Measurements from ENCODE around the gene MUC13. TPM values are rescaled to one million over a fixed set of nuclear protein-coding genes. Genes with fewer than 3 reads are reported as not detected.

MUC13 gene
- polyA plus RNA-seq, 1 donor from 2014 or later = not detected

GRCh38 chr3:124976383-124976782, 41.8 kb upstream of the MUC13 start:
- no peaks in the 10 kb centered on the region for H3K27me3 ChIP-seq (ENCODE audit: insufficient read depth, low read depth, low read length)
- no peaks in the 10 kb centered on the region for H3K79me2 ChIP-seq (replicated peaks; ENCODE audit: insufficient read depth, low read length)
- H3K9ac ChIP-seq (ENCODE audit: low read length) = no peak overlapping the region
- no peaks in the 10 kb centered on the region for H4K20me1 ChIP-seq (ENCODE audit: insufficient read depth)
- no peaks in the 10 kb centered on the region for H3K36me3 ChIP-seq (ENCODE audit: insufficient read depth, low read length)
- H3K9me3 ChIP-seq (ENCODE audit: low read length) = no peaks in the 10 kb centered on the region
- H3K4me3 ChIP-seq (ENCODE audit: low read length) = no peak overlapping the region
- no peaks in the 10 kb centered on the region for H3K9me2 ChIP-seq (ENCODE audit: insufficient read depth, low read length)
- H2AFZ ChIP-seq (ENCODE audit: low read depth, low read length) = no peak overlapping the region
- no peak overlapping the region for H3K4me2 ChIP-seq (ENCODE audit: low read length)
- H3K27ac ChIP-seq (ENCODE audit: low read length) = no peak overlapping the region
- TF ChIP-seq RAD21 (conservative IDR thresholded peaks at IDR 0.05) (no peak), EP300 (conservative IDR thresholded peaks at IDR 0.05; ENCODE audit: poor library complexity, severe bottlenecking) (no peak), POLR2AphosphoS5 (IDR thresholded peaks at IDR 0.05) (no peak), EZH2 (IDR thresholded peaks at IDR 0.05; ENCODE audit: borderline replicate concordance, insufficient read depth, low read length, poor library complexity, severe bottlenecking) (no peak), MXI1 (conservative IDR thresholded peaks at IDR 0.05; ENCODE audit: poor library complexity, severe bottlenecking) (no peak), REST (IDR thresholded peaks at IDR 0.05; ENCODE audit: borderline replicate concordance) (no peak), SMC3 (conservative IDR thresholded peaks at IDR 0.05; ENCODE audit: poor library complexity) (no peak), TAF1 (IDR thresholded peaks at IDR 0.05; ENCODE audit: low read depth) (no peak)
- TF ChIP-seq, protein P1, sequence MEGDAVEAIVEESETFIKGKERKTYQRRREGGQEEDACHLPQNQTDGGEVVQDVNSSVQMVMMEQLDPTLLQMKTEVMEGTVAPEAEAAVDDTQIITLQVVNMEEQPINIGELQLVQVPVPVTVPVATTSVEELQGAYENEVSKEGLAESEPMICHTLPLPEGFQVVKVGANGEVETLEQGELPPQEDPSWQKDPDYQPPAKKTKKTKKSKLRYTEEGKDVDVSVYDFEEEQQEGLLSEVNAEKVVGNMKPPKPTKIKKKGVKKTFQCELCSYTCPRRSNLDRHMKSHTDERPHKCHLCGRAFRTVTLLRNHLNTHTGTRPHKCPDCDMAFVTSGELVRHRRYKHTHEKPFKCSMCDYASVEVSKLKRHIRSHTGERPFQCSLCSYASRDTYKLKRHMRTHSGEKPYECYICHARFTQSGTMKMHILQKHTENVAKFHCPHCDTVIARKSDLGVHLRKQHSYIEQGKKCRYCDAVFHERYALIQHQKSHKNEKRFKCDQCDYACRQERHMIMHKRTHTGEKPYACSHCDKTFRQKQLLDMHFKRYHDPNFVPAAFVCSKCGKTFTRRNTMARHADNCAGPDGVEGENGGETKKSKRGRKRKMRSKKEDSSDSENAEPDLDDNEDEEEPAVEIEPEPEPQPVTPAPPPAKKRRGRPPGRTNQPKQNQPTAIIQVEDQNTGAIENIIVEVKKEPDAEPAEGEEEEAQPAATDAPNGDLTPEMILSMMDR (IDR thresholded peaks at IDR 0.05; ENCODE audit: poor library complexity, severe bottlenecking) = no peak
- H3F3A ChIP-seq (ENCODE audit: insufficient read depth, low read length, poor library complexity, severe bottlenecking) = no peaks in the 10 kb centered on the region

- Histone ChIP-seq H3K79me2 (replicated peaks; ENCODE audit: insufficient read depth, low read length) (no peaks in the 10 kb centered on the region), H2AFZ (ENCODE audit: low read depth, low read length) (no peak overlapping the region), H3F3A (ENCODE audit: insufficient read depth, low read length, poor library complexity, severe bottlenecking) (no peaks in the 10 kb centered on the region), H4K20me1 (ENCODE audit: insufficient read depth) (no peaks in the 10 kb centered on the region), H3K9me3 (ENCODE audit: low read length) (no peaks in the 10 kb centered on the region), H3K27me3 (ENCODE audit: insufficient read depth, low read depth, low read length) (no peaks in the 10 kb centered on the region), H3K4me3 (ENCODE audit: low read length) (no peak overlapping the region), H3K4me2 (ENCODE audit: low read length) (no peak overlapping the region), H3K9ac (ENCODE audit: low read length) (no peak overlapping the region), H3K36me3 (ENCODE audit: insufficient read depth, low read length) (no peaks in the 10 kb centered on the region), H3K27ac (ENCODE audit: low read length) (no peak overlapping the region), H3K9me2 (ENCODE audit: insufficient read depth, low read length) (no peaks in the 10 kb centered on the region)
- TF ChIP-seq POLR2AphosphoS5 (IDR thresholded peaks at IDR 0.05) (no peak), SMC3 (conservative IDR thresholded peaks at IDR 0.05; ENCODE audit: poor library complexity) (no peak), MXI1 (conservative IDR thresholded peaks at IDR 0.05; ENCODE audit: poor library complexity, severe bottlenecking) (no peak), EP300 (conservative IDR thresholded peaks at IDR 0.05; ENCODE audit: poor library complexity, severe bottlenecking) (no peak), RAD21 (conservative IDR thresholded peaks at IDR 0.05) (no peak), TAF1 (IDR thresholded peaks at IDR 0.05; ENCODE audit: low read depth) (no peak), REST (IDR thresholded peaks at IDR 0.05; ENCODE audit: borderline replicate concordance) (no peak), EZH2 (IDR thresholded peaks at IDR 0.05; ENCODE audit: borderline replicate concordance, insufficient read depth, low read length, poor library complexity, severe bottlenecking) (no peak)
- TF ChIP-seq, protein P1 (IDR thresholded peaks at IDR 0.05; ENCODE audit: poor library complexity, severe bottlenecking) = no peak
Measured at GRCh38 chr3:124974691-124975090, 40.1 kb upstream of the MUC13 start.

Data from neural cell (in vitro differentiated cells).